HG03378 (cell line): ENCODE data around the gene PIEZO1.
"Not testable (repeated sequence)": the region's sequence is repeated elsewhere in the genome, so short reads cannot be mapped to it uniquely, and the experiment has no call there.

ENCODE experiments used
- ATAC-seq: cut with Tn5 transposase; IDR thresholded peaks from one replicate; pipeline ENCODE4 v1.9.1; 2021; ENCODE audit warnings: mild to moderate bottlenecking, moderate library complexity; ENCODE audit not compliant: unreplicated experiment

The PIEZO1 gene, protein sequence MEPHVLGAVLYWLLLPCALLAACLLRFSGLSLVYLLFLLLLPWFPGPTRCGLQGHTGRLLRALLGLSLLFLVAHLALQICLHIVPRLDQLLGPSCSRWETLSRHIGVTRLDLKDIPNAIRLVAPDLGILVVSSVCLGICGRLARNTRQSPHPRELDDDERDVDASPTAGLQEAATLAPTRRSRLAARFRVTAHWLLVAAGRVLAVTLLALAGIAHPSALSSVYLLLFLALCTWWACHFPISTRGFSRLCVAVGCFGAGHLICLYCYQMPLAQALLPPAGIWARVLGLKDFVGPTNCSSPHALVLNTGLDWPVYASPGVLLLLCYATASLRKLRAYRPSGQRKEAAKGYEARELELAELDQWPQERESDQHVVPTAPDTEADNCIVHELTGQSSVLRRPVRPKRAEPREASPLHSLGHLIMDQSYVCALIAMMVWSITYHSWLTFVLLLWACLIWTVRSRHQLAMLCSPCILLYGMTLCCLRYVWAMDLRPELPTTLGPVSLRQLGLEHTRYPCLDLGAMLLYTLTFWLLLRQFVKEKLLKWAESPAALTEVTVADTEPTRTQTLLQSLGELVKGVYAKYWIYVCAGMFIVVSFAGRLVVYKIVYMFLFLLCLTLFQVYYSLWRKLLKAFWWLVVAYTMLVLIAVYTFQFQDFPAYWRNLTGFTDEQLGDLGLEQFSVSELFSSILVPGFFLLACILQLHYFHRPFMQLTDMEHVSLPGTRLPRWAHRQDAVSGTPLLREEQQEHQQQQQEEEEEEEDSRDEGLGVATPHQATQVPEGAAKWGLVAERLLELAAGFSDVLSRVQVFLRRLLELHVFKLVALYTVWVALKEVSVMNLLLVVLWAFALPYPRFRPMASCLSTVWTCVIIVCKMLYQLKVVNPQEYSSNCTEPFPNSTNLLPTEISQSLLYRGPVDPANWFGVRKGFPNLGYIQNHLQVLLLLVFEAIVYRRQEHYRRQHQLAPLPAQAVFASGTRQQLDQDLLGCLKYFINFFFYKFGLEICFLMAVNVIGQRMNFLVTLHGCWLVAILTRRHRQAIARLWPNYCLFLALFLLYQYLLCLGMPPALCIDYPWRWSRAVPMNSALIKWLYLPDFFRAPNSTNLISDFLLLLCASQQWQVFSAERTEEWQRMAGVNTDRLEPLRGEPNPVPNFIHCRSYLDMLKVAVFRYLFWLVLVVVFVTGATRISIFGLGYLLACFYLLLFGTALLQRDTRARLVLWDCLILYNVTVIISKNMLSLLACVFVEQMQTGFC (N-terminal part only)

GRCh38 chr16:88785106-88785924 is at the start of gene PIEZO1:
TSS of gene PIEZO1 (minus strand) at chr16:88785220. CDS start at chr16:88784964, 256 bp downstream.
- ATAC-seq, result no peak

- no peak for ATAC-seq
Measured at GRCh38 chr16:88834670-88835069, 49.6 kb upstream of the PIEZO1 start.

DNA sequence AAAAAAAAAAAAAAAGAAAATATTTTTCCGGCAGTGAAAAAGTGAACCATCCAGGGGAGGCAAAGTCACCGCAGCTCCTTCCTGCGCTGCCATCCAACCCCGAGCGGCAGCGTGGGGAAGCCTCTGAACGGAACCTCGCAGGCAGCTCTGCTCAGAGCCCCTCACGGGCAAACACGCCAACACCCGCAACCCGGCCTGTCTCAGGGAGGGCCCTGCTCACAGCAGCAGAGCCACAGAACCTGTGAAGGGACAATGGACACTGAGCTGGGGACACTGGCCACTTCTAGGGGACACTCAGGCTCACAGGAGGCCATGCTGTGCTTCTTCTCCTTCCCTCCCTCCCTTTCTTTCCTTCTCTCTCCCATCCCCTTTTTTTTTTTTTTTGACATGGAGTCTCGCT is 48.1 kb upstream of the PIEZO1 start:
- no peak for ATAC-seq

DNA sequence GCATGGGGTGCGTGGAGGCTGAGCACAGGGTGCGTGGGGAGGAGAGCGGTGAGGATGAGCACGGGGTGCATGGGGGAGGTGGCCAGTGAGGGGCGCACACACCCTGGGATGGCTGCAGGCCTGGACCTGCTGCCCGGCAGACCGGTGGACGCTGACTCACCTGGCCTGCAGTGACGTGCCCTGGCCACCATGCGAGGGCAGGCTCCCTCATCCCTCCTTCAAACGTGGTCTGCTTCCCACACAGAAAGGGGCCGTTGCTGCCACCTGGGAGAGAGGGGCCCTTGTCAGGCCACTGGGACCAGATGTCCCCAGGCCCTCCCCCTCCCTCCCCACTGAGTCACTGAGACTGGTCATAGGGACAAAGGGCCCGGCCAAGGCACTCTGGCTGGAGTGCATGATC is 46.8 kb upstream of the PIEZO1 start:
- ATAC-seq, result no peak

DNA sequence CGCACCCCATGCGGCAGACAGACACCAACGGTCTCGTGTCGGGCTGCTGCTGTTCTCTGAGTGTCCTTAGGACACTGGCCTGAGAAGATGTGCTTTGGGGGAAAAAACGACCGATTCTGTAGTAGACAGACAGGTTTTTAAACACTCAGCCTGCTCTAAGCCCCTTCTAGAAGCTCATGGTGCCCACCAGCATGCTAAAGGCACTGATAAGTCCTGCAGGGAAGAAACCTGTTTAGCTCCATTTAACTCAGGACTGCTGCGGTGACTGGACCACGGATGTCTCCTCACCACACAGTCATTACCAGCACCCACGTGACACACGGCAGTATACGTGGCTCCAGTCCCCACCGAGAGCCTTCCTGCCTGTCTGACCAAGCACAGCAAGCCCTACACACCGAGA is 45.8 kb upstream of the PIEZO1 start:
- ATAC-seq, result no peak

DNA sequence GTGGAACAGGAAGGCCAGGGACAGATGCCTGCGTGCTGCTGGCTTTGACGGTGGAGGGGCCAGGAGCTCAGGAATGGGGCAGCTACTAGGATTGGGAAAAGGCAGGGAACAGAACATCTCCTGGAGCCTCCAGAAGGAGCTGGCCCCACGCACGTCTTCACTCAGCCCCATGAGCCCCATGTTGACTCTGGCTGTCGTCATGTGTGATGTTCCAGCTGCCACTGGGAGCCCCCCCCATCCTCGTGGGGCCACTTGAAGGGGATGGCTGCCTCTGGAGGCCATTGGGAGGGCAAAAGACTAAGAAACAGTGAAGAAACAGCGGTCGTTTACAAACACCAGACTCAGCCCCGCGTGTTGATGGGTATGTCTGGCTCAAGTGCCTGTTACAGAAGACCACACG is 45.2 kb upstream of the PIEZO1 start:
- no peak for ATAC-seq

DNA sequence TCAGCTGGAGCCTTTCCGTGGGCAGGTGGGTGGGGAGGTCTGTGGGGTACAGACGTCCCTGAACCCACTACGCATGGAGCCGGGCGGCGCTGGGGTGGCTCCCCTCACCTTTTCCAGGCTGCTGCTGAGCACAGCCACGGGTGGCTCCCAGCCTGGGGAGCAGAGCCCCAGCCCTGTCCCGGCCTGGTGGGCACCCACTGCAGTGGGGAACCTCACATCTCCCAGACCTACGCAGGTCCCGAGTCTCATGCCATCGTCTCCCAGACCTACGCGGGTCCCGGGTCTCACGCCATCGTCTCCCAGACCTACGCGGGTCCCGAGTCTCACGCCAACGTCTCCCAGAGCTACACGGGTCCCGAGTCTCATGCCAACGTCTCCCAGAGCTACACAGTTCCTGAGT is 43.7 kb upstream of the PIEZO1 start:
- no peak for ATAC-seq

DNA sequence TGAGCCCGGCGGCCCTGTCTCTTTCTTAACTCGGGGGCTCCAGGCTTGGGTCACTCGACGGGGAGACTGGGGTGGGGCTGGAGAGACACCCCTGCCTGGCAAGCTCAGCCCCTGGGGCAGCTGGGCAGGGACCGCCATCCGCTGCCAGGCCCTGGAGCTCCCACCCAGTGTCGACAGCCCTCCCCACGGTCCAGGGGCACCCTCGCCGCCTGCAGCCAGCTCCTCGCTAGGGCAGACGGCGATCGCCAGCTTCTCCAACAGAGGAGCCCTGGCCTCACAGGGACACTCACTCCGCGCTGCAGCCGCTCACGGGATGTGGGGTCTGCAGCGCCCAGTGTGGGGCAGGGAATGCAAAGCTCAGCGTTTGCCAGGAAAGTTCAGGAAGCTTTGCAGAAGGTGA is 42.7 kb upstream of the PIEZO1 start:
- ATAC-seq, result no peak

- ATAC-seq, result no peak
Measured at GRCh38 chr16:88826070-88826840, 41.2 kb upstream of the PIEZO1 start.

DNA sequence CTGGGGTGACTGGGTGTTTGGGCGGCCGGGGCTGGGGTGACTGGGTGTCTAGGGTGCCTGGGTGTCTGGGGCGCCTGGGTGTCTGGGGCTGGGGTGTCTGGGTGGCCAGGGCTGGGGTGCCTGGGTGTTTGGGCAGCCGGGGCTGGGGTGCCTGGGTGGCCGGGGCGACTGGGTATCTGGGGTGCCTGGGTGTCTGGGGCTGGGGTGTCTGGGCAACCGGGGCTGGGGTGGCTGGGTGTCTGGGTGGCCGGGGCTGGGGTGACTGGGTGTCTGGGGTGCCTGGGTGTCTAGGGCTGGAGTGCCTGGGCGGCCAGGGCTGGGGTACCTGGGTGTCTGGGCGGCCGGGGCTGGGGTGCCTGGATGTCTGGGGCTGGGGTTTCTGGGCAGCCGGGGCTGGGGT is 40.1 kb upstream of the PIEZO1 start:
- no peak for ATAC-seq

- no peak for ATAC-seq
Measured at GRCh38 chr16:88824256-88825077, 39.4 kb upstream of the PIEZO1 start.

- ATAC-seq, result not testable (repeated sequence)
Measured at GRCh38 chr16:88823646-88824045, 38.6 kb upstream of the PIEZO1 start.

GRCh38 chr16:88822281-88823040 is 37.4 kb upstream of the PIEZO1 start:
- no peak for ATAC-seq

DNA sequence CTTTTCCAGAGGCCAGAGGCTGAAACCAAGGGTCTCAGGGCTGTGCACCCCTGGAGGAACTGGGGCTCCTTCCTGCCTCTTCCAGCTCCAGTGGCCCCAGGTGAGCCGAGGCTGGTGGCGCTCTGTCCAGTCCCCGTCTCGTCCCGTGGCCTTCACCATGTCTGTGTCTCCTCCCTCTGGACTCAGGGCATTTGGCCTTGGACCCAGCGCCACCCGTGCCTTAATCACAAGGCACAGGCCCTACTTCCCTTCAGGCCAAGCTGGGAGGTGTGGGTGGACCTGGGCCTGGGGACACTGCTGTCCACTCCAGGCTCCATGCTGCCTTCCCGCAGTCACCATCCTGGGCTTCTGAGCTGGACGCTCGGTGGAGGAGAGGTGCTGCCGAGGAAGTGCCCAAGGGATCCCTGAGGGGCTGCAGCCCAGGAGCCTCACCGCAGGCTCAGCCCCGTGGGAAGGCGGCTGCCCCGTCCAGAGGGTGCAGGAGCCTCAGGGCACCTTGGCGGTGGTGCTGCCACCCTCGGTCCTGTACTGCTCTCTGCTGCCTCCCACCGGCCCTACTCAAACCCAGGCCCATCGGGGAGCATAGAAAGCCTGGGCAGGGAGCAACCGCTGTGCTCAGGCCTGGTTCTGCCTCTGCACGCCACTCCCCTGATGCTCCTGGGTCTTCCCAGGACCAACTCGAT is 36.3 kb upstream of the PIEZO1 start:
- ATAC-seq, result no peak

- no peak for ATAC-seq
Measured at GRCh38 chr16:88820385-88821025, 35.5 kb upstream of the PIEZO1 start.

DNA sequence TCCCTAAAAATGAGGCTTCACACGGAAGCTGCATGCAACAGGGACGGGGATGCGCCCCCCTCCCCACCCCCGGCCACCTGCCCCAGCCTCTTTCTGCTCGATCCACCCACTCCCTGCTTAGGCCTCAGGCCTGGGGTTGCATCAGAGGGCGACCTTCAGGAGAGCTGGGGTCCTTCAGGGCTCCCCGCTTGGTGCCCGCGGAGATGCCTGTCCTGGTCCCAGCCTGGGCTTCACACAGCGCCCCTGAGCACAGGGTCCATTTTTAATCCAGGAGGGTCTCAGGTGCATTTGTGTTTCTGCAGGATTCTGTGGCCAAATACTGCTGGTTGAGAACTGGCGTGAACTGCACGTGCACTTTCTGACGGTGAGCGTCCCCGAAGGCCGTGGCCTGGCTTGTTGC is 34.1 kb upstream of the PIEZO1 start:
- ATAC-seq, result no peak

- no peak for ATAC-seq
Measured at GRCh38 chr16:88818575-88818874, 33.5 kb upstream of the PIEZO1 start.
